PFSK-1 (cell line): ENCODE measurements around the gene WFS1.

Experiments
- FOXP2 ChIP-seq: optimal IDR thresholded peaks from 2 replicates; pipeline ENCODE3; 2011; ENCODE audit warnings: borderline replicate concordance, control low read depth, inconsistent platforms; ENCODE audit not compliant: insufficient read depth; ENCODE audit errors: extremely low read length, extremely low read depth
- POLR2AphosphoS5 ChIP-seq: IDR thresholded peaks from 2 replicates; pipeline ENCODE4 v1.6.1; 2012; ENCODE audit warnings: low read depth, mild to moderate bottlenecking, control low read depth, low read length, moderate library complexity
- SIN3A ChIP-seq: IDR thresholded peaks from 2 replicates; pipeline ENCODE4 v1.6.1; 2012; ENCODE audit warnings: mild to moderate bottlenecking, low read length, moderate library complexity, borderline replicate concordance; ENCODE audit not compliant: insufficient read depth
- TAF1 ChIP-seq: IDR thresholded peaks from 2 replicates; pipeline ENCODE4 v1.6.1; 2012; ENCODE audit warnings: low read length, control low read depth, borderline replicate concordance; ENCODE audit not compliant: insufficient read depth
- TF ChIP-seq, protein P1 (sequence below), 2 experiments: IDR thresholded peaks; 2 replicates each; pipeline versions ENCODE4 v1.6.1 to v1.8.0; 2011 to 2012; ENCODE audit warnings: low read depth in 2 of 2, low read length in 2 of 2, control low read depth in 1 of 2, inconsistent platforms in 1 of 2, mild to moderate bottlenecking in 1 of 2, moderate library complexity in 1 of 2; ENCODE audit not compliant: insufficient read depth in 1 of 2

WFS1 gene

DNA sequence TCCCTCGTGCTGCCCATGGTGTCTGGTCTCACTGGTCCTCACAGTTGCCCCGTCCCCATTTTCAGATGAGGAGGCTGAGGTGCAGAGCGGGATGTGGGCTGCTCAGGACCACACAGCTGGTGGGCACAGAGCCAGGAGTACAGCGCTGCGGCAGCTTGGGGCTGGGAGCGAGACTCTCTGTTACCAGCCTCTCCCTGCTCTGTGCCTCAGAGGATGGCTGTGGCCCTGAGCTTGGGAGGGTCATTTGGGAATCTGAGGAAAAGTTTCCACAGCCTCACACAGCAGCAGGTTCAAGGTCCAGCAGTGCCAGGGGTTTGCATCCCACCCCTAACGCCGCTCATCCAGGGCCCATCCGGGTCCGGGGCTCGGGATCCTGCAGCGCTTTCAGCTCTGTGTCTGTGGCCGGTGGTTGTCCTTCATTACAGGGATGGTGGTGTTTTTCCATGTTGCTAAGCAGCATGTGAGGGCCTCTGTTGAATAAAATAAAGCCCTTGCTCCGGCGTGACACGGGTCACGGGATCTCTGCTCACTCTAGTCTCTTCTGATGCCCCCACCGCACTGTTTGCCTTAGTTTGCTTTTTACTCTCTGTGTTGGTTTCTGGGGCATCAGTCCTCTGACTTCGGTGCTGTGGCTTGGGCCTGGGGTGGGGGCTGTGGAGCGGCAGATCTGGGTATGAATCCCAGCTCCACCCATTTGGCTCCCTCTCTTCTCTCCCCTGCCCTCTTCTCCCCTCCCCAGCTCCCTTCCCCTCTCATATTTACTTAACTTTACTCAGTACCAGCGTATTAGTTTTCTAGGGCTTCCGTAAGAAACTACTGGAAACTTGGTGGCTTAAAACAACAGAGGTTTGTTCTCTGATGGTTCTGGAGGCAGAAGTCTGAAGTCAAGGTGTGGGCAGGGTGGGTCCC, 6.5 kb downstream of the WFS1 start:
- TF ChIP-seq SIN3A (no peak), FOXP2 (no peak), TAF1 (no peak), POLR2AphosphoS5 (no peak)

DNA sequence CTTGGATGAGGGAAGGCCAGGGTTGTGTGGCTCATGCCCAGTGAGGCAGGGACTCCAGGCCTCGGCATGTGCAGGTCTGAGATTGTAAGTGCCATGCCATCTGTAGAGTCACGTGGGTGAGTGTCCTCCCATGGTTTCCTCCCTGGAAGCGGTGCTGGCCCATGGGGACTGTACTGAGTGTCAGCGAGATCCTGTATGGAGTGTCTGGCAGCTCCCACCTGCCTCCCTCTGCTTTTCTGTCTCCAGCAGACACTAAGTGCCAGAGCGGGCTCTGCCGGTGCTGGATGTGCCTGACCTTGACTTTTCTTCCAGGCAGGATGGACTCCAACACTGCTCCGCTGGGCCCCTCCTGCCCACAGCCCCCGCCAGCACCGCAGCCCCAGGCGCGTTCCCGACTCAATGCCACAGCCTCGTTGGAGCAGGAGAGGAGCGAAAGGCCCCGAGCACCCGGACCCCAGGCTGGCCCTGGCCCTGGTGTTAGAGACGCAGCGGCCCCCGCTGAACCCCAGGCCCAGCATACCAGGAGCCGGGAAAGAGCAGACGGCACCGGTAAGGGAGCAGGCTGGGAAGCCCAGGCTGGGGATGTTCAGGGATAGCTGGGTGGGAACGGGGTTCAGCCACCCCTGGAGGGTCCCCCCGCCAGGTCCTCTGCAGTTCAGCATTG, 7.6 kb downstream of the WFS1 start:
- no peak for TF ChIP-seq SIN3A
- TF ChIP-seq, protein P1, sequence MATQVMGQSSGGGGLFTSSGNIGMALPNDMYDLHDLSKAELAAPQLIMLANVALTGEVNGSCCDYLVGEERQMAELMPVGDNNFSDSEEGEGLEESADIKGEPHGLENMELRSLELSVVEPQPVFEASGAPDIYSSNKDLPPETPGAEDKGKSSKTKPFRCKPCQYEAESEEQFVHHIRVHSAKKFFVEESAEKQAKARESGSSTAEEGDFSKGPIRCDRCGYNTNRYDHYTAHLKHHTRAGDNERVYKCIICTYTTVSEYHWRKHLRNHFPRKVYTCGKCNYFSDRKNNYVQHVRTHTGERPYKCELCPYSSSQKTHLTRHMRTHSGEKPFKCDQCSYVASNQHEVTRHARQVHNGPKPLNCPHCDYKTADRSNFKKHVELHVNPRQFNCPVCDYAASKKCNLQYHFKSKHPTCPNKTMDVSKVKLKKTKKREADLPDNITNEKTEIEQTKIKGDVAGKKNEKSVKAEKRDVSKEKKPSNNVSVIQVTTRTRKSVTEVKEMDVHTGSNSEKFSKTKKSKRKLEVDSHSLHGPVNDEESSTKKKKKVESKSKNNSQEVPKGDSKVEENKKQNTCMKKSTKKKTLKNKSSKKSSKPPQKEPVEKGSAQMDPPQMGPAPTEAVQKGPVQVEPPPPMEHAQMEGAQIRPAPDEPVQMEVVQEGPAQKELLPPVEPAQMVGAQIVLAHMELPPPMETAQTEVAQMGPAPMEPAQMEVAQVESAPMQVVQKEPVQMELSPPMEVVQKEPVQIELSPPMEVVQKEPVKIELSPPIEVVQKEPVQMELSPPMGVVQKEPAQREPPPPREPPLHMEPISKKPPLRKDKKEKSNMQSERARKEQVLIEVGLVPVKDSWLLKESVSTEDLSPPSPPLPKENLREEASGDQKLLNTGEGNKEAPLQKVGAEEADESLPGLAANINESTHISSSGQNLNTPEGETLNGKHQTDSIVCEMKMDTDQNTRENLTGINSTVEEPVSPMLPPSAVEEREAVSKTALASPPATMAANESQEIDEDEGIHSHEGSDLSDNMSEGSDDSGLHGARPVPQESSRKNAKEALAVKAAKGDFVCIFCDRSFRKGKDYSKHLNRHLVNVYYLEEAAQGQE (IDR thresholded peaks at IDR 0.05; ENCODE audit: insufficient read depth in 1 of 2, low read depth in 2 of 2, low read length in 2 of 2): no peak
- no peak for TF ChIP-seq FOXP2
- TF ChIP-seq POLR2AphosphoS5: no peak
- TF ChIP-seq TAF1: no peak

DNA sequence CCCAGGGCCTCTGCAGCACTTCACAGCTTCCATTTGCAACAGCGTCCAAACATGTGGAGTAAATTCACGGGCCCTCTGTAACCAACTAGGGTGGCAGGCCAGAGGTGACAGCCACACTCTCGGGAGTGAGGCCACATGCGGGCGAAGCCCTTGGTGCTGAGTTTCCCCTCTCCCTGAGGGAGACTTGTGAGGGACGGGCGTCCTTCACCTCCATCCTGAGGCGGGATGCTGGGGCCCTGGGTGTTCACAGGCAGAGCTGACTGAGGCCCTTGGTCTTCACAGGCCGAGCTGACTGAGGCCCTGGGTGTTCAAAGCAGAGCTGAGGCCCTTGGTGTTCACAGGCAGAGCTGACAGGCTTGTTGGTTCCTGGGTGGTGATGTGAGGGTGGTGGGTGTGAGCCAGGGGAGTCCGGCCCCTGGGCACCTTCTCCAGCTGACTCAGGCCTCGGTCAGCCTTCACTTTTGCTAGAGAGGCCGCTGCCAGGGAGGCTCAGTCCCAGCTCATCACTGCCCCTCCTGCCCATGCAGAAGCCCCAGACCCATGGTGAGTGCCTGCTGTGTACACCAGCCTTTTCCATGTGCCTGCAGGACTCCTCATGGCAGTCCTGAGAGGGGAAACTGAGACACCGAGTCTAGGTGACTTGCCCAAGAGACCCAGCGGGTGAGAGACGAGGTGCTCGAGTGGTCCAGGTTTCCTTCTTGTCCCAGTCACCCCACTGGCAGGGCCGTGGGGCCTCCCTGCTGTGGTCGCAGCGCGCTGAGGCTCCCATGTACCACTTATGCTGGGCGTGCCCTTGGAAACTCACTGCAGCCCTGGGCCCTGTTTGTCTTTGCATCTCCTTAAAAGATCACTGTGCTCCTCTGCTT, 8.5 kb downstream of the WFS1 start:
- no peak for TF ChIP-seq SIN3A

DNA sequence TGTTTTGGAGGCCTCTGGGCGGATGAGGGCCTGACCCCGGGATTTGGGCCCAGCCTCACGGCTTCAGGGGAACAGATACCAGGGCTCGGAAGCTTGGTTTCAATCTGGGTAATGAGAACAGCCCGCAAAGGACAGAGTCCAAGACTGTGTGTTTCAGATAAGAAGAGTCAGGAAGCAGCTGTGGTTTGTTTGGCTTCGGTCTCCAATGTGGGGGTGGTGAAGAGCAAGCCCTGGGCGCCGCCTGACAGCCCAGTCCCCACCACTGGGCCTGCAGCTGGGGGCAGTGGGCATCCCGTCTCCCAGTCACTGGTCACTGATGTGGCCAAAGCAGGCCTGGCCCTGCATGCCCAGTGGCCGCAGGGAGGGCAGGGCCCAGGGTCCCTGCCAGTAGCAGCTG, 9.1 kb downstream of the WFS1 start:
- TF ChIP-seq FOXP2 (no peak), SIN3A (no peak), TAF1 (no peak), POLR2AphosphoS5 (no peak)
- TF ChIP-seq, protein P1 (IDR thresholded peaks at IDR 0.05; ENCODE audit: insufficient read depth in 1 of 2, low read depth in 2 of 2, low read length in 2 of 2): no peak

DNA sequence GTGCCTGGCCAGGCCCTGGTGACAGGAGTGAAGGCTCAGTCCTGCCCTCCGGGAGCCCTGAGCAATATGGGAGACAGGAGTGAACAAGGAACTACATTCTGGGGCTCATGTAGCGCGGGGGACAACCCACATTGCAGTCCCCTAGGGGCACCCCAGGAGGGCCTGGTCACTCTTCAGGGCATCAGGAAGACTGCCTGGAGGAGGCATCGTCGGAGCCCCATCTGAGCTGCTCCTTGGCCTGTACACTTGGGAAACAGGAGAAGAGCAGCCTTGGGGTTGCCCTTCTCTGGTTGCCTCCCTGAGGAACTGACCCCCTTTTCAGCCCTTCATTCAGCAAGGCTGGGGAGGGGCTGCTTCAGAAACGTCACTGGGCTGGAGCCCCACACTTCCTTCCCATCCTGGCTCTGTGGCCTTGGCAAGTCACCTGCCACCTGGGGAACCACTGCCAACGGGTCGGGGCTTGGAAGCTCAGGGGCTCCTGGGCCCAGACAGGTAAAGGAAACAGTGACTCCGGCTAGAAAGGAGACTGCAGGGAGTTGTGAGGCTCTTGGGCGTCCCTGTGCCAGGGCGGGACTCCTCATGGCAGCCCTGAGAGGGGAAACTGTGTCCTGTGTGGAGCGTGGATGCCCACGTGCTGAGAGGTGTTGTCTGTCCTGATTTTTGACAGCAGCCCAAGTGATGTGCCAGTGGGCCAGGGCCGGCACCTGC, 10.1 kb downstream of the WFS1 start:
- TF ChIP-seq POLR2AphosphoS5 (no peak), TAF1 (no peak), SIN3A (no peak), FOXP2 (no peak)

DNA sequence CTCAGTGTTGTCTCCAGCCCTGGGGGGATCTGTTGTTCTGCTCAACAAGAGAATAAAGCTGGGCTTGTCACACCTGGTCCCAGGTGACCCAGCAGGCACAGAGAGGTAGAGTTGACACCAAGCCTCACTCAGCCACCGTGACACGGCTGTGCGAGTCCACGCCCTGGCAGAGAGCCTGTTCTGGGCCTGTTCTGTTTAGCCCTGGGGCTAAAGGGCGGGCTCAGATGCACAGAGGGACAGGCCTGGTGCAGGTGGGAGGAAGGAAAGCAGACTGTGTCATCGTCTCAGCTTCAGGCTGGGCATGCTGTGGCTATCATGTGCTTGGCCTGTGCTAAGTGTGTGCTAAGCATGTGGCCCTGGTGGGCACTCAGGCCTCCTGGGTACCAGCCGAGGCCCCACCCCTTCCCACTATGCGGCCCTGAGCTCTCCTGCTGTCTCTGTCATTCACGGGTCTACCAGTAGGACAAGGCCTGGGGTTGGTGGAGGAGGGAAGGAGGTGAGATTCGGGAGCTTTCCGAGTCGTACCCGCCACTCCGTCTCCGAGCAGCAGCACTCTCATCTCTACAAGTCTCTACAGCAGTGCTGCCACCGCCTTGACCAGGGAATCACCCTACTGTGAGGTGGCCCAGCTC, 10.8 kb downstream of the WFS1 start:
- TF ChIP-seq TAF1: no peak
